Skeletal muscle satellite cell (primary cell): ENCODE data around the gene PPP3CA.

ENCODE experiments used
- H3K27me3 ChIP-seq: 2 replicates; pipeline ENCODE4 v1.7.0; 2013; ENCODE audit warnings: low read length; ENCODE audit not compliant: control insufficient read depth, insufficient read depth
- H3K36me3 ChIP-seq: 2 replicates; pipeline ENCODE4 v1.7.0; 2013; ENCODE audit warnings: mild to moderate bottlenecking, control low read depth, low read length; ENCODE audit not compliant: insufficient read depth
- H3K4me1 ChIP-seq: 2 replicates; pipeline ENCODE4 v1.7.0; 2013; ENCODE audit warnings: low read length; ENCODE audit not compliant: control insufficient read depth, insufficient read depth
- H3K4me2 ChIP-seq: 2 replicates; pipeline ENCODE4 v1.7.0; 2013; ENCODE audit warnings: mild to moderate bottlenecking, low read length
- H3K4me3 ChIP-seq: 2 replicates; pipeline ENCODE4 v1.7.0; 2013; ENCODE audit warnings: low read length
- H3K9ac ChIP-seq: 2 replicates; pipeline ENCODE4 v1.7.0; 2013; ENCODE audit warnings: mild to moderate bottlenecking, low read depth, low read length, moderate library complexity
- H3K9me3 ChIP-seq: replicated peaks from 2 replicates; pipeline ENCODE4 v1.7.0; 2013; ENCODE audit warnings: mild to moderate bottlenecking, control low read depth, low read length

PPP3CA gene

GRCh38 chr4:101127176-101127790 is 220.0 kb downstream of the PPP3CA start:
- Histone ChIP-seq H3K36me3 (no peaks in the 10 kb centered on the region), H3K4me2 (no peak overlapping the region), H3K4me1 (peaks cover 23% of the 10 kb centered on the region), H3K9ac (no peak overlapping the region), H3K4me3 (no peak overlapping the region), H3K9me3 (no peaks in the 10 kb centered on the region), H3K27me3 (no peaks in the 10 kb centered on the region)

GRCh38 chr4:101126059-101126458 is 221.3 kb downstream of the PPP3CA start:
- H3K4me2 ChIP-seq: no peak overlapping the region
- no peaks in the 10 kb centered on the region for H3K9me3 ChIP-seq
- peaks cover 23% of the 10 kb centered on the region for H3K4me1 ChIP-seq
- no peaks in the 10 kb centered on the region for H3K36me3 ChIP-seq
- no peaks in the 10 kb centered on the region for H3K27me3 ChIP-seq
- no peak overlapping the region for H3K9ac ChIP-seq
- H3K4me3 ChIP-seq: no peak overlapping the region

GRCh38 chr4:101125045-101125942 is 222.0 kb downstream of the PPP3CA start:
- peaks cover 23% of the 10 kb centered on the region for H3K4me1 ChIP-seq
- H3K27me3 ChIP-seq: no peaks in the 10 kb centered on the region
- no peak overlapping the region for H3K4me2 ChIP-seq
- H3K4me3 ChIP-seq: no peak overlapping the region
- no peaks in the 10 kb centered on the region for H3K36me3 ChIP-seq
- no peak overlapping the region for H3K9ac ChIP-seq
- H3K9me3 ChIP-seq: no peaks in the 10 kb centered on the region

- peaks cover 23% of the 10 kb centered on the region for H3K4me1 ChIP-seq
- H3K9me3 ChIP-seq: no peaks in the 10 kb centered on the region
- H3K4me3 ChIP-seq: no peak overlapping the region
- no peaks in the 10 kb centered on the region for H3K36me3 ChIP-seq
- no peak overlapping the region for H3K9ac ChIP-seq
- no peak overlapping the region for H3K4me2 ChIP-seq
- H3K27me3 ChIP-seq: no peaks in the 10 kb centered on the region
Measured at GRCh38 chr4:101123231-101123630, 224.1 kb downstream of the PPP3CA start.

- H3K27me3 ChIP-seq: no peaks in the 10 kb centered on the region
- no peak overlapping the region for H3K9ac ChIP-seq
- H3K9me3 ChIP-seq: no peaks in the 10 kb centered on the region
- no peak overlapping the region for H3K4me2 ChIP-seq
- H3K36me3 ChIP-seq: no peaks in the 10 kb centered on the region
- H3K4me3 ChIP-seq: no peak overlapping the region
- peaks cover 15% of the 10 kb centered on the region for H3K4me1 ChIP-seq
Measured at GRCh38 chr4:101122019-101122418, 225.3 kb downstream of the PPP3CA start.

GRCh38 chr4:101119141-101119540 is 228.2 kb downstream of the PPP3CA start:
- H3K36me3 ChIP-seq: no peaks in the 10 kb centered on the region
- H3K27me3 ChIP-seq: no peaks in the 10 kb centered on the region
- H3K9ac ChIP-seq: no peak overlapping the region
- H3K4me3 ChIP-seq: no peak overlapping the region
- no peaks in the 10 kb centered on the region for H3K9me3 ChIP-seq
- H3K4me1 ChIP-seq: peaks cover 5% of the 10 kb centered on the region
- H3K4me2 ChIP-seq: no peak overlapping the region

GRCh38 chr4:101118617-101119016 is 228.7 kb downstream of the PPP3CA start:
- Histone ChIP-seq H3K9ac (no peak overlapping the region), H3K27me3 (no peaks in the 10 kb centered on the region), H3K4me2 (no peak overlapping the region), H3K4me1 (peaks cover 5% of the 10 kb centered on the region), H3K36me3 (no peaks in the 10 kb centered on the region), H3K4me3 (no peak overlapping the region), H3K9me3 (no peaks in the 10 kb centered on the region)

- no peak overlapping the region for H3K4me2 ChIP-seq
- H3K9ac ChIP-seq: no peak overlapping the region
- H3K9me3 ChIP-seq: no peaks in the 10 kb centered on the region
- H3K27me3 ChIP-seq: no peaks in the 10 kb centered on the region
- H3K4me3 ChIP-seq: no peak overlapping the region
- no peaks in the 10 kb centered on the region for H3K36me3 ChIP-seq
- peaks cover 5% of the 10 kb centered on the region for H3K4me1 ChIP-seq
Measured at GRCh38 chr4:101115887-101116286, 231.4 kb downstream of the PPP3CA start.

GRCh38 chr4:101114936-101115372 is 232.4 kb downstream of the PPP3CA start:
- no peak overlapping the region for H3K4me3 ChIP-seq
- H3K27me3 ChIP-seq: no peaks in the 10 kb centered on the region
- H3K36me3 ChIP-seq: no peaks in the 10 kb centered on the region
- H3K4me1 ChIP-seq: peaks cover 5% of the 10 kb centered on the region
- no peak overlapping the region for H3K4me2 ChIP-seq
- H3K9me3 ChIP-seq: no peaks in the 10 kb centered on the region
- H3K9ac ChIP-seq: no peak overlapping the region

GRCh38 chr4:101104312-101105052 is 242.8 kb downstream of the PPP3CA start:
- no peak overlapping the region for H3K9ac ChIP-seq
- no peak overlapping the region for H3K4me3 ChIP-seq
- H3K4me2 ChIP-seq: no peak overlapping the region
- H3K27me3 ChIP-seq: no peaks in the 10 kb centered on the region
- H3K36me3 ChIP-seq: no peaks in the 10 kb centered on the region
- H3K9me3 ChIP-seq: no peaks in the 10 kb centered on the region
- H3K4me1 ChIP-seq: peaks cover 18% of the 10 kb centered on the region

- no peaks in the 10 kb centered on the region for H3K36me3 ChIP-seq
- no peaks in the 10 kb centered on the region for H3K9me3 ChIP-seq
- peaks cover 18% of the 10 kb centered on the region for H3K4me1 ChIP-seq
- no peaks in the 10 kb centered on the region for H3K27me3 ChIP-seq
- H3K4me3 ChIP-seq: no peak overlapping the region
- H3K4me2 ChIP-seq: no peak overlapping the region
- no peak overlapping the region for H3K9ac ChIP-seq
Measured at GRCh38 chr4:101103381-101104142, 243.8 kb downstream of the PPP3CA start.
